LHCN-M2 (cell line): Measurements from ENCODE around the gene TSR1. TPM values are rescaled to one million over a fixed set of nuclear protein-coding genes. Genes with fewer than 3 reads are reported as not detected.

Source experiments
- DNase-seq: peaks from one replicate; pipeline ENCODE4 v3.0.0-alpha.2; 2012; ENCODE audit warnings: low read depth
- polyA plus RNA-seq: library from polyadenylated mRNA; unstranded; fragments of >200 nt; gene quantifications from one replicate; pipeline ENCODE4 v1.2.1, GENCODE V29; 2012; ENCODE audit warnings: missing spikeins
- total RNA-seq: library from RNA; depleted of rRNA; stranded (reverse); fragments of >200 nt; gene quantifications from 2 replicates; pipeline ENCODE4 v1.2.3, GENCODE V29; 2014; rRNA removed

Gene TSR1
- total RNA-seq: 63.9 and 80.5 TPM in 2 replicates
- 22.2 TPM for polyA plus RNA-seq

DNA sequence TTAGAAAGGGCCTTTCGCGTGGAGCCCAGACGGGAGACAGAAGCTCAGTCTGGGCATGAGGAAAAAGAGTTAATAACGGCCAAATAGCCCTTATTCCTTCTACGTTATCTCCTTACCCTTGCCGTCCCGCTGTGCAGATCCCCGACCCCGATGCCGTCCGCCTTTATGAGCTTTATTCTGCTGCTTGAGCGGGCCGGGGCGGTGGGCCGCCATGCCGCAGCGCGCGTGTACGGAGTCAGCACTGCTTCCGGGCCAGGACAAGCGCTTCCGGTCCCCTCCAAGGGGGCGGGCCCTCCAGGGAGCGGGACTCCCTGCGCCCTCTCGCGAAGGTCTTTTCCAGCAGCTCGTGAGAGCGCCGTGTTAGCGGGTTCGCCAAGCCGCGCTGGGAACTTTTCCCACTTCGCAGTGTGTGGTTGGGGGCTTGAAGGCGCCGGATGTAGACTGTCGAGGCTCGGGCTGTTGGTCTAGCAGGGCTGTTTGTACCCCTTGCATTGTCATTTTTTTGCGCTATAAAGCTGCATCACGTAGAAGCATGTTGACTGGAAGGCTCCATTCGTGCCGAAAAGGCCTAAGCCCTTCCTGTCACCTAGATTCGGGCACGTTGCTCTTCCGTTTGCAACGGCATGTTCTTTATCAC, at the start of gene TSR1:
TSR1 (minus strand) TSS at position 243 of the 637 bp plus-strand sequence; CDS start at position 213, 30 bp downstream.
- peak; percentile 86 for DNase-seq

DNA sequence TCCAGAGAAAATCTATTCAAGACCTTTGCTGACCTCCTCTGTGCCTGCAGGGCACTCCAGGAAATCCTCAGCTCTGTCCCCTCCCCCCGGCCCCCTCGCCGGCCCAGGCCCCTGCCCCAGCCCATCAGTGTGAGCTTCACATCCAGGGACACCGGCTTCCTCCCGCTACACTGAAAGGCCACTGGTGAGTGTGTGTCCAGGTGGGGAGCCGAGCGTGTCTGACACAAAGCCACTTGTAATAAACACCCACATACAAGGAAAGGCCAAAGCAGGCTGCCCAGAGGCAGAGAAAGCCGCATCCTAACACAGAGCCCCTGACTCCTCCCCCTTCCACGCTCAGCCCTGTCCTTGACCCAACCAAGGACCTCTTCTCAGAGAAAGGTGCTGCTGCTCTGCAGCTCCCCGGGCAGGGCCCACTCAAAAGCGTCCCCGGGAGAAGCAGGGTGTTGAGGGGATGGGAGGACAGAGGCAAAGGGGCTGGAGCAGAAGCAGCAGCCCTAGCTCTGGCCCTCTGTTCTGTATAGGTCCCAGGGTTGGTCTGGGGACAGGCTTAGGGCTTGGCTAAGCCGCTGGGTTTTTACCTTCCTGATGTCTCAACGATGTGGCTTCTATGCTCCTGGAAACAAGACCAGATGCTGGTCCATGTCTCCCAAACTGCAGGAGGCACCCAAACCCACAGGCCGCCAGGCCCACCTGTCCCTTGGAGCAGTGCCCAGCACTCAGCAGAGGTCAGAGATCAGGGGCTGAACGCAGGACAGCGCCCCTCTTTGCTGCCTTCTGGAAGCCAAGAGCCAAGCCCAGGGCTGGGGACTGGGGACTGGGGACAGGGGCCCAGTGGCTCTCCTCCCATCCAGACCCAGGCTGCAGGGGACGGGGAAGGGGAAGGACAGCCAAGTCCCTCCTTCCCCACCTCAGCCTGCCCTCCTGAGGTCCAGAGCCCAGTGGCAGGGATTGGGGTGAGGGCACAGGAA, 49.3 kb upstream of the TSR1 start:
- DNase-seq: no peak

DNA sequence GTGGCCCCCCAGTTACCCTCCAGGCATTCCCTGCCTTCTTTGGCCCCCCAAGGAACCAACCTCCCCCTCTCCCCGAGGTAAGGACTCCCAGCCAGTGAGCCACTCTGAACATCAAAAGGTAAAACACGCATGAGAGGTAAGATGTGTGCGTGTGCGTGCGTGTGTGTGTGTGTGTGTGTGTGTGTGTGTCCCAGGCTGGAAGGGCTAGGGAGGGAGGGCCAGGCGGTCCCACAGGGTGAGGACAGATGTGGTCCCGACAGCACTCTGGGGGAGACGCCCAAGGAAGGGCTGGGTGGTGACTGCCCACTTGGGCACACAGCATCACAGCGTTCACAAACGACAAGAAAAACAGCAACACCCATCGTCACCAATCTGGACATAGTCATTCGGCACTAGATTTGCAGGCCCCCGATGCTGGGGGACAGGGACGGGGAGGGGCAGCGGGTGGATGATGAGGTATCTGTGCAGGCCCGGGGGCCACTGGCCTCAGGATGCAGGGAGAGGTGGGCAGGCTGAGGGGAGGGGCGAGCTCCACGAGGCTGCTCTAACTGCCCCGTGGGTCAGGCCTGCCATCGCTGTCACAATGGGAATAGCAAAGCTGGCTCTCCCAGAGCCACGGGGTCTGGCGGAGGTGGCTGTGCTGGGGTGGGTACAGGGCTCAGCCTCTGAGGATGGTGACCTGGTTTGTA, 48.3 kb upstream of the TSR1 start:
- DNase-seq: no peak

DNA sequence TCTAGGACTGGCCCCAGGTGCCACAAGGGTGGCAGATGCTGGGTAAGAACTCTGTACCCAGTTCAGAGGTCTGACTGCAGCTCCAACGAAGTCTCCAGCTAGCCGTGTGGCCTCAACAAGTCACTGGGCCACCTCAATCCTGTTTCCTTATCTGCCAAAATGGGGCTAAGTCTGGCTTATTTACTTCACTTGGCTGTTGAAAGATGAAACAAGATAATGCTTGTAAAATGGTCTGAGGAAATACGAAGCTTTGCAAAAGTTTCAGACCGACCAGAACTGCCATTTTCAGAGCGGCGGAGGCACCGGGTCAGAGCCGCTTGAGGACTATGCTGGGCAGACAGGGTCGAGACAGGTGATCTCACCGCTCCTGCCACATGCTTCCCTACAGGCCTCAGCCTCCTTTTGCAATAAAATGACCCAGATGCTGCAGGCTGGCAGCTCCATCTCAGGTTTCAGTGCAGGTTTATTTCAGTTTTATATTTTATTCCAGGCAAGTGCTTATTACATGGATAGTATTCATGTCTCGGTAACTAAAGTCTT, 47.4 kb upstream of the TSR1 start:
- no peak for DNase-seq

DNA sequence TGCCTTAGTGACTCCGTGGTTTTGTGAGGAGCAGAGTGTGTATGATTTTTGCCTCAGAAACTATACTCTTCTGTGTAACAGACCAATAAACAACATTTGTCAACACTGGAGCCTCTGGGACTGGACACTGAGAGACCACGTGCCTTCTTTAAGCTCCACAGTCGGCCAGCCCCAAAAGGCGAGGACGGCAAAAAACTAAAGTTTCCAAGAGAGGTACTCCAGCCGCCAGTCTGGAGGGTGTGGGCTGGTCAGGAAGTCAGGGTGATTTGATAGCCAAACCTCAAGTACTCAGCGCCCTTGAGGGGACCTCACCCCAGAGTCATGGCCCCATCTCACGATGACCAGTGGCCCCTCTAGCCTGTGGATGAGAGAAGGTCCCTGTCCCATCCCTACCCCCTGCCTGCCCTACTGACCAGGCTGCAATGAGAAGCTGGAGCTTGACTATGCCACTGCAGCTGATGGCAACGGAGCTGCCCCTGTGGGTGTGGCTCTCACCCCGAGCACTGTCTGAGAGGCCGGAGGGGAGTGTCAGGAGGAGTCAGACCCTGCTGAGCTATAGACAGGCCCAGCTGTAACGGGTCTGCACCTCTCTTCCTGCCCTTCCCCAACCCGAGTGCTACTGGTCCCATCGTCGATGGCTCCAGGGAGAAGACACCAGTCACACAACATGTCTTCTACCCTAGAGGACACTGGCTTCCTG, 44.8 kb upstream of the TSR1 start:
- DNase-seq: no peak

DNA sequence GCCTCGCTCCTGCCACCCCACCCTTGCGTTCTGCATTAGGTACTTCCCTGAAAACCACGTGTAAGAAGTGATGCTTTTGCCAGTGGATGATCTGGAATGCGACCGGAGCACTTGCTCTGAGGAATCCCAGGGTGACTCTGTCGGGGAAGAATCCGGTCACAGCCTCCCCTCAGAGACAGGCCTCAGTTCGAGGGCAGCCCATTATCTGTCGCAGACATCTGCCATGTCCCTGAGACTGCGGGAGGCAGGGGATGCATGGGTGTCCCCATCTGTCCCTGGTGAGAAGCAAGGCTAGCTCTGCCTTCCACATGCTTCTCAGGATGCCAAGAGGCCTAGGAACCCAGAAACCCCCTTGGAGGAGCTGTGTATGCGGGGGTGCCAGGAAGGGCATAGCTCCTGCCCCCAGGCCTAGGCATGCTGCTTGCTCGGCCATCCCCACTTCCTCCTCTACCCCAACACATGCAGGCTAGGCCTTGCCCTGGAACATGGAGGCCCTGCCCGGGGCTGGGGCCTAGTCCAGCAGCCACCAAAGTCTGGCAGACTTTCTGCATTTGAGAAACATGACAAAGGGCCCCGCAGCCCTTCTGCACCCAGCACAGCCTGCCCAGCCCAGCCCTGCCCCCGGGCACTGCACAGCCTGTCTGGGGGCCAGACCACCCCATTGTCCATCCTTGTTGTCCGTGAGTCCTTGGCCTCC, 44.1 kb upstream of the TSR1 start:
- DNase-seq: no peak

DNA sequence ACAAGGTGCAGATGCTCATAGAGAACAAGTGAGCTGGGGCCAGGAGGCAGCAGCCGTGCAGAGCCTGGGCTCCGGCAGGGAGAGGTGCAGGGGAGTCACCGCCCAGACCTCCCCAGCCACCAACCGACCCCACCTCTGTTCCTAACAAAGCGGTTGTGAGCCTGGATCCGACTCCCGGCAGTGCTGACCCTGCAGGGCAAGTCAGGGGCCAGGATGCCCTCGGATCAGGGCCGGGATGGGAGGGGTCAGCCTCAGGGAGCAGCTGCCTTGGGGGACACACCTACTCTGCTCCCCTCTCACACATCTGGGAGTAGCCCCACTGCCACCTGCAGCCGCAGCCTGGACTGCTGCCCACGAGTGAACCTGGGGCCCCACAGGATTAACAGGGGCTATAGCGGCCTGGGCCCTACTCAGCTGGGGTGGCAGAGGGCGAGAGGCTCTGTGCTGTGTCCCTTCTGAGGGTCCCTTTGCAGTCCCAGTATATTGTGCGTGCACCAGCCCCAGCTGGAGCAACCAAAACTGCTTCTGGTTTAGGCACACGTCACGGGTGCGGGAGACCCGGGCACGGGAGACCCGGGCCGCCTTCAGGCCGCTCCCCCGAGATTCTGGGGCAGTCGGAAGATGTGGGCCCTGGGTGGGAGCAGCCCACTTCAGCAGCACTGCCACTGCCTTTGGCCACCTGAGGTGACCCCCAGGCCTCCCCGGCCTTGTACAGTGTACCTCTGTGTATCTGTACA, 43.4 kb upstream of the TSR1 start:
- DNase-seq: no peak

DNA sequence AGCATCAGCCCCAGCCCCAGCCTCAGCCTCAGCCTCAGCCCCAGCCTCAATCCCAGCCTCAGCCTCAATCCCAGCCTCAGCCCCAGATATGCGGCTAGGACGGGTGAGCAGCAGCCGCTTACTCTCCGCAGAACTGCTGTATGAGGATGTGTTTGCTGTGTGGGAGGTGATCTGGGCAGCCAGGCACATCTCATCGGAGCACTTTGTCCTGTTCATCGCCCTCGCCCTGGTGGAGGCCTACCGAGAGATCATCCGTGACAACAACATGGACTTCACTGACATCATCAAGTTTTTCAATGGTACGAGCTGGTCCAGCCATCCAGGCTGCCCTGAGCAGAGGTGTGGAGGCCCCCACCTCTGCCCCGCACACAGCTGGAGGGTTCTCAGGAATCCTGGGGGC, 42.6 kb upstream of the TSR1 start:
- no peak for DNase-seq

DNA sequence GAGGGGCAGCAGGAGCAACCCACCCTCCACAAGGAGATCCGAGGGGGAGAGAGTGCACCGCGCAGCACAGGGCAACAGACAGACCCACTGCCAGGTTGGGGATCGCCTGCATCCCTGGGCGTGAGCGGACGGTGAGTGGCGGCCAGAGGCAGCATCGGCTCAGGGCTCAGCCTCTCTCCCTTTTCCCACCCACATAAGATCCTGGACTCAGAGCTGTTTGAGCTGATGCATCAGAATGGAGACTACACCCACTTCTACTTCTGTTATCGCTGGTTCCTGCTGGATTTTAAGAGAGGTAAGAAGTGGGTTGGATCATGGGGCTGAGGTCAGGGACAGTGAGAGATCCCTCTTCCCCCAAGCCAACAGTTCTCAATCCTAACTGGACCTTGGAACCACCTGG, 41.4 kb upstream of the TSR1 start:
- no peak for DNase-seq

DNA sequence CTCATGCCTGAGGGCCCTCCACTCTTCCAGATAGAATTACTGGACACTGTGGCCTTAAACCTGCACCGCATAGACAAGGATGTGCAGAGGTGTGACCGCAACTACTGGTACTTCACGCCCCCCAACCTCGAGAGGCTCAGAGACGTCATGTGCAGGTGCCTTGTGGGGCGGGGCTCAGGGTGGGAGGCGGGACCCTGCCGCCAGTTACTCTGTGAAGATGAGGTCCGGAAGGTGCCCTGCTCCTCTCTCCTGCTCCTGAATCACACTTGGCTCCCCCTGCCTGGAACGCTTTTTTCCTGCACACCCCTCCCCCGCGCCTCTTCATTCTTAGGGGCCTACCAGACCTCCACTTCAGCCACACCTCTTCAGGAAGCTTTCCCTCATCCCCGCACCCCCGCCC, 39.9 kb upstream of the TSR1 start:
- no peak for DNase-seq

DNA sequence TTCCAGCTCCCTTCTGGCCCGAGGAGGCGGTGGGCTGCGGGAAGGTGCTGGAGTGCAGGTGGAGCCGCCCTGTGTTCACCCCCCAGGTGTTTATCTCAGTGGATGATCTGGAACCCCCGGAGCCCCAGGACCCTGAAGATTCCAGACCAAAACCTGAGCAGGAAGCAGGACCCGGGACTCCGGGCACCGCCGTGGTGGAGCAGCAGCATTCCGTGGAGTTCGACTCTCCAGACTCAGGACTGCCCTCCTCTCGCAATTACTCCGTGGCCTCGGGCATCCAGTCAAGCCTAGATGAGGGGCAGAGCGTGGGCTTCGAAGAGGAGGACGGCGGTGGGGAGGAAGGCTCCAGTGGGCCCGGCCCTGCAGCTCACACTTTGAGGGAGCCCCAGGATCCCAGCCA, 39.1 kb upstream of the TSR1 start:
- no peak for DNase-seq

DNA sequence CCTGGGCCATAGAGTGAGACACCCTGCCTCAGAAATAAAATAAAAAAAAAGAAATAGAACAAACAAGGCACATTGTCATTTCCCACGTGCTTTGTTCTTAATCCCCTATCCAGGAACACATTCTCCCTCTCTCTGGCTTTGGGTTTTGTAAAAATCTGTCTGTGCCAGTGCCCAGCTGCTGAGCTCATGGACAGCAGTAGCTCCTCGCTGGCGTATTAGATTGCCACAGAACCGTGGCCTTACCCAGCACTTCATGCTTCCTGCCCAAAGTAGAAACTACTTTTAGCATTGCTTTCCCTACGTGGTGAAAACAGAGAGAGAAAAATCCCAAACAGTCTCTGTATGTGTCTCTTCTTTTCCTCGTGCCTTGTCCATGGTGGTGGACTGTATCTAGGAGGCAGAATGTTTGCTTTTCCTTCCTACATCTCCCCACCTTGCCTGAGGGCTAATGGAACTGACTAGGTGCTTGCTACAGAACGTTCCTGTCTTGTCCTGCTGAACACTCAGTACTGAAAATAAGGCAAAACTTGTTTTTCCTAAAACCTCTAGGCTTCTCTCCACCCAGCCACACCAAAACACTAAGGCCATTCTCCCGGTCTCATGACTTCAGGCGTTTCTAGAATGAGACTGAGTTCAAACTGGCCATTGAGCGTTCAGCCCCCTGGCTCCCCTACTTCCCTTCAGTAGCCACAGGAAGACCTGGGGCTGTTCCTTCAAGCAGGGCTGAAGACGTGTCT, 38.5 kb upstream of the TSR1 start:
- DNase-seq: peak; percentile 3

DNA sequence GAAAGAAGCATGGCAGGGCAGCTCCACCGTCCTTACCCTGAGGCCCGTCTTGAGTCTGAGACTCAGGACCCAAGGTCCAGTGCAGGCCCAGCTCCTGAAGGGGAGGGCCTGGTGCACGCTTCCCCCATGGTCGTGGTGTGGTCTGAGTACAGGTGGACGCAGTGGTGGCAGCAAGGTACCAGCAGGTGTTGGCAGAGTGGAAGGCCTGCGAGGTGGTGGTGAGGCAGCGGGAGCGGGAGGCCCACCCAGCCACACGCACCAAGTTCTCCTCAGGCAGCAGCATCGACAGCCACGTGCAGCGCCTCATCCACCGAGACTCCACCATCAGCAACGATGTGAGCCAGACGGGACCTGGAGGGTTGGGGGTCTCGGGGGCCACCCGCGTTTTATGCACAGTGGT, 36.9 kb upstream of the TSR1 start:
- no peak for DNase-seq

DNA sequence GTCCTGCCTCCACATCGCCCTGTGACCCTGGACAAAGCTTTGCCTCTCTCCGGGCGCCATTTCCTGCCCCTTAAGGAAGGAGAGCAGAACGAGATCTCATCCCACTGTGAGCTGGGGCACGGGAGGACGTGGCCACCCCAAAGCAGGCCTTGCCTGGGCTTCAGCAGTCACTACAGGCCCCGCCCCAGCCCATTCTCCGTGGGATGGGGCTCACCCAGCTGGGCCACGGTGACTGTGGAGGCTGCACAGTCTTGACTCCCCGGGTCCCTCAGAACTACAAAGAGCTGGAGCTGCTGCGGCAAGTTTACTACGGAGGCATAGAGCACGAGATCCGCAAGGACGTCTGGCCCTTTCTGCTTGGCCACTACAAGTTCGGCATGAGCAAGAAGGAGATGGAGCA, 36.4 kb upstream of the TSR1 start:
- DNase-seq: no peak

DNA sequence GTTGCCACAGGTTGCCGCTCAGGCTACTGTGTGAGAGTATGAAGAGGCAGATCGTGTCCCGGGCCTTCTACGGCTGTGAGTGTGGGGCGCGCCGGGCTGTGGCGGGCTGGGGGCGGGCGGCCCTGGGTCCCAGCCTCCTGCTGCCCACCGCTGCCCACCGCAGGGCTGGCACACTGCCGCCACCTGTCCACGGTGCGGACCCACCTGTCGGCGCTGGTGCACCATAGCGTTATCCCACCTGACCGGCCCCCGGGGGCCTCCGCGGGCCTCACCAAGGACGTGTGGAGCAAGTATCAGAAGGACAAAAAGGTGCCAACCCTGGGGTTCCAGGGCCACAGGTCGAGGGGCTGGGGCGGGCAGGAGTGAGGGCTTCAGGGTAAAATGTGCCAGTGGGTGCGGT, 35.9 kb upstream of the TSR1 start:
- DNase-seq: no peak

DNA sequence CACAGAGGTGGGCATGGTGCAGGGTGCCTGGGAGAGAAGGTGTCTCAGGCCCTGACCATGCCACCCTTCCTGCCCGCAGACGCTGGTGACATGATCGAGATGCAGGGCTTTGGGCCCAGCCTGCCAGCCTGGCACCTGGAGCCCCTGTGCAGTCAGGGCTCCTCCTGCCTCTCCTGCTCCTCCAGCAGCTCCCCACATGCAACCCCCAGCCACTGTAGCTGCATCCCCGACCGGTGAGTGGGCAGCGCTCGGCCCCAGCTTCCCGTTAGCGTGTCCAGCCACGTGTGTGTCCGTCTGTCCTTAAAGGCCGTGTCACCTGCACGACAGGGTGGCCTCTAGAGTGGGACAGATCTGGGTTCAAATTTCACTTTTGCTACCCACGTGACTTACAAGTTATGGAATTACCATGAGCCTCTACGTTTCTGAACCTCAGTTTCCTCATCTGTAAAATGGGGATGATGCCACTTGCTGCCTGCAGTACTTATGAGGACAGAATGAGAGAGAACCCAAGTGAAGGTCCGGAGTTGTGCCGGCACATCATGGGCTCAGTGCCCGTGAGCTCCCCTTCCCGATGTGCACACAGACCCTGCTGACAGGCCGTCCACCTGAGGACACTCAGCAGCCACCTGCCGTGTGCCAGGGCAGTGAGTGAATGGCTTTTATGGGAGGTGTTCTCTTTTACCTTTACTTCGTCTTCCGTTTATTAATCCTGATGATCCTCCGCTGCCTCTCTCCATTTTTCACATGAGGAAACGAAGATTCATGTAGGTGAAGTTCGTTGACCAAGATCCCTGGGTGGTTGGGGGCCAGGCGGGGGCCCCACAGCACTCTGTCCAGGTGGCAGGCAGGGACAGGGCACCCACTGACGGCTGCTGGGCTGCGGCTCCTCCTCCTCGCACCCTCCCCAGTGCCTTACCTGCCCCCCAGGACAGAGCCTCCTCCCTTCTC, 35.2 kb upstream of the TSR1 start:
- no peak for DNase-seq

DNA sequence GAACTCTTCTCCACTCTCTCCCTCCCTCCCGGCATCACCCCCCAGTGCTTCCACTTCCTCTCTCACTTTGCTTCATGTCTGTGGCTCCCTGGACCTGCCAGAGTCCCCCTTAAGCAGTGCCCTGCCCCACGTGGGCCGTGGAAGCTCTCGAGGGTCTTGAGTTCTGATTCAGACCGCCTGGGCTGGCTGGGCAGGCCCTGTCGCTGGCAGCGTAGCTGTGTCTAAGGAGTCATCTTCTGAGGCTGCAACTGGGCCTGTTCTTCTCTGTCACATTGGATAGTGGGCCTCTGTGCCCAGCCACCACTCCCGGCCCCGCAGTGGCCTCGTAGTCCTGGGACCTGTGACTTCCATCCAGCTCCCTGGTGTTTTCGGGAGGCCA, 33.9 kb upstream of the TSR1 start:
- no peak for DNase-seq

DNA sequence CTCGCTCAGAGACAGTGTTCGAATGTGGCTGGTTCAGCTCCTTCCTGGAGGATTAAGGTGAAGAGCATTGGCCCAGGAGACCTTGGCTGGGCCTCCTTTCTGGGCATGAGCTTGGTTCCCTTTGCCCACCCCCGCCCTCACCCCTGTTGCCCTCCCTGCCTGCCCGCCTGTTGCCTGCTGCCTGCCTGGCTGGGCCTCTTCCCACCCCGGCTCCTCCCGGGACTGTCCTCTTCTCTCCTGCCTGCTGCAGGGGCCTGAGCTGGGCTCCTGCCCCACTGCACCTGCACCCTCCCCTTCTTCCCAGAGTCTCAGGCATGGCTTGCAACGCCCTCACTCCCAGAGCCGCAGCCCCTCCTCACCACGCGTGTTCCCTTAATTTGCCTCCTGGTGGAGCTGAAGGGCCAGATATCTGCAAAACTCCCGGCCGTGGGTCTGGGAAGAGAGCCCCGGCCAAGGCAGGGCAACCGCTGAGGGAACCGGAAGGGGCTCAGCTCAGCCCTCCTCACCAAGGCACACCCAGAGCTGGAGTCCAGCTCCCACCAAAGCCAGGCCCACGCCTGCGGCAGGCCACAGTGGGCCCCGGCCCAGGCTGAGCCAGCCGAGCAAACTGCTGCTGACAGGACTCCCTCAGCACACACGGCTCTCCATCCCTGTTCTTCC, 33.4 kb upstream of the TSR1 start:
- DNase-seq: no peak
